Mesenchymal stem cell (in vitro differentiated cells and primary cell): Measurements from ENCODE around the gene SNAPIN.

Experiments
- DNase-seq: peaks from one replicate; pipeline ENCODE4 v3.0.0-alpha.2; 2013
- H2AFZ ChIP-seq: one replicate; pipeline ENCODE4 v1.6.1; 2013; ENCODE audit warnings: low read depth, mild to moderate bottlenecking, control low read depth, inconsistent platforms, low read length, moderate library complexity
- H2AK5ac ChIP-seq: 2 replicates; pipeline ENCODE4 v1.6.1; 2013; ENCODE audit warnings: low read length, moderate library complexity, mild to moderate bottlenecking, inconsistent platforms; ENCODE audit not compliant: severe bottlenecking
- H2BK120ac ChIP-seq: one replicate; pipeline ENCODE4 v1.6.1; 2013; ENCODE audit warnings: low read depth, mild to moderate bottlenecking, inconsistent platforms, low read length, moderate library complexity
- H2BK12ac ChIP-seq, 2 experiments: one replicate each; pipeline ENCODE4 v1.6.1; 2013; ENCODE audit warnings: inconsistent platforms in 2 of 2, low read length in 2 of 2, mild to moderate bottlenecking in 2 of 2, moderate library complexity in 2 of 2, control low read depth in 1 of 2
- H2BK15ac ChIP-seq: one replicate; pipeline ENCODE4 v1.6.1; 2013; ENCODE audit warnings: mild to moderate bottlenecking, low read depth, inconsistent platforms; ENCODE audit not compliant: poor library complexity, severe bottlenecking
- H2BK5ac ChIP-seq: 2 replicates; pipeline ENCODE4 v1.6.1; 2013; ENCODE audit warnings: low read depth, mild to moderate bottlenecking, low read length, control low read depth, inconsistent platforms; ENCODE audit not compliant: poor library complexity, severe bottlenecking
- H3K14ac ChIP-seq, 2 experiments: one replicate each; pipeline ENCODE4 v1.6.1; 2013; ENCODE audit warnings: inconsistent platforms in 2 of 2, low read length in 2 of 2, control low read depth in 1 of 2, mild to moderate bottlenecking in 1 of 2, moderate library complexity in 1 of 2
- H3K18ac ChIP-seq, 2 experiments: one replicate each; pipeline ENCODE4 v1.6.1; 2013; ENCODE audit warnings: inconsistent platforms in 2 of 2, low read length in 2 of 2, control low read depth in 1 of 2, low read depth in 1 of 2, mild to moderate bottlenecking in 1 of 2
- H3K23ac ChIP-seq, 2 experiments: one replicate each; pipeline ENCODE4 v1.6.1; 2013; ENCODE audit warnings: inconsistent platforms in 2 of 2, low read length in 2 of 2, mild to moderate bottlenecking in 2 of 2, moderate library complexity in 2 of 2, control low read depth in 1 of 2
- H3K27ac ChIP-seq: 2 replicates; pipeline ENCODE4 v1.5.1; 2013; ENCODE audit warnings: mild to moderate bottlenecking, moderate library complexity, low read length, control low read depth, inconsistent platforms; ENCODE audit not compliant: poor library complexity, severe bottlenecking
- H3K27me3 ChIP-seq, 2 experiments: 2 replicates each; pipeline versions ENCODE4 v1.6.1 to v1.7.0; 2013; ENCODE audit warnings: low read length in 2 of 2, mild to moderate bottlenecking in 2 of 2, moderate library complexity in 2 of 2, control low read depth in 1 of 2, inconsistent platforms in 1 of 2; ENCODE audit not compliant: control insufficient read depth in 1 of 2, insufficient read depth in 1 of 2
- H3K36me3 ChIP-seq, 2 experiments: 2 replicates each; pipeline versions ENCODE4 v1.6.1 to v1.7.0; 2013; ENCODE audit warnings: low read length in 2 of 2, control low read depth in 1 of 2, inconsistent platforms in 1 of 2, low read depth in 1 of 2, mild to moderate bottlenecking in 1 of 2; ENCODE audit not compliant: insufficient read depth in 2 of 2, control insufficient read depth in 1 of 2
- H3K4ac ChIP-seq, 2 experiments: one replicate each; pipeline ENCODE4 v1.6.1; 2013; ENCODE audit warnings: inconsistent platforms in 2 of 2, low read length in 2 of 2, mild to moderate bottlenecking in 2 of 2, moderate library complexity in 2 of 2, control low read depth in 1 of 2, low read depth in 1 of 2
- H3K4me1 ChIP-seq: 2 replicates; pipeline ENCODE4 v1.6.1; 2013; ENCODE audit warnings: low read depth, low read length, control low read depth; ENCODE audit not compliant: control insufficient read depth, insufficient read depth
- H3K4me2 ChIP-seq: 2 replicates; pipeline ENCODE4 v1.6.1; 2013; ENCODE audit warnings: low read length, mild to moderate bottlenecking, inconsistent platforms; ENCODE audit not compliant: poor library complexity, severe bottlenecking
- H3K4me3 ChIP-seq, 2 experiments: 2 replicates each; pipeline versions ENCODE4 v1.5.1 to v1.7.0; 2013; ENCODE audit warnings: low read length in 2 of 2, mild to moderate bottlenecking in 2 of 2, control low read depth in 1 of 2, low read depth in 1 of 2; ENCODE audit not compliant: insufficient read depth in 1 of 2
- H3K79me1 ChIP-seq: replicated peaks from 2 replicates; pipeline ENCODE4 v1.6.1; 2013; ENCODE audit warnings: mild to moderate bottlenecking, control low read depth, low read length, inconsistent platforms; ENCODE audit not compliant: poor library complexity, severe bottlenecking
- H3K9ac ChIP-seq: 2 replicates; pipeline ENCODE4 v1.7.0; 2013; ENCODE audit warnings: mild to moderate bottlenecking, low read length, moderate library complexity
- H3K9me3 ChIP-seq: 2 replicates; pipeline ENCODE4 v1.7.0; 2013; ENCODE audit warnings: mild to moderate bottlenecking, low read length; ENCODE audit not compliant: control insufficient read depth
- H4K8ac ChIP-seq: one replicate; pipeline ENCODE4 v1.6.1; 2013; ENCODE audit warnings: inconsistent platforms, mild to moderate bottlenecking, low read length, moderate library complexity
- H4K91ac ChIP-seq: one replicate; pipeline ENCODE4 v1.6.1; 2013; ENCODE audit warnings: mild to moderate bottlenecking, low read length, inconsistent platforms
- WGBS: methylation state at CpG from one replicate; pipeline ENCODE4 v1.1.7; 2013; ENCODE audit warnings: mixed read lengths; 5-methylcytosine and 5-hydroxymethylcytosine counted together

SNAPIN gene

GRCh38 chr1:153610334-153610733 is 48.2 kb upstream of the SNAPIN start:
- Histone ChIP-seq H2AK5ac (peak overlapping the region; percentile 19), H3K4me1 (peaks cover 52% of the 10 kb centered on the region), H3K4me2 (peak overlapping the region; percentile 76), H3K14ac (no peak overlapping the region), H3K9ac (peak overlapping the region; percentile 87), H4K8ac (no peak overlapping the region), H2BK15ac (no peak overlapping the region), H3K18ac (peak overlapping the region in 1 of 2 experiments; percentile 28), H2BK5ac (no peak overlapping the region), H3K4ac (no peak overlapping the region), H2BK120ac (no peak overlapping the region), H3K9me3 (no peaks in the 10 kb centered on the region), H2AFZ (no peak overlapping the region), H3K4me3 (peak overlapping the region in 1 of 2 experiments; percentile 78), H3K27me3 (no peaks in the 10 kb centered on the region), H3K27ac (peak overlapping the region; percentile 93), H2BK12ac (no peak overlapping the region), H3K79me1 (peaks cover 14% of the 10 kb centered on the region), H3K36me3 (peaks cover 30 to 36% of the 10 kb centered on the region in 2 experiments), H3K23ac (no peak overlapping the region), H4K91ac (no peak overlapping the region)
- WGBS = 73% methylated on average over 3 of the region's 4 CpGs
- DNase-seq = no peak

GRCh38 chr1:153610811-153611301 is 47.6 kb upstream of the SNAPIN start:
- Histone ChIP-seq H3K18ac (peak overlapping the region in 1 of 2 experiments; percentile 28), H3K14ac (peak overlapping the region in 1 of 2 experiments; percentile 36), H4K91ac (no peak overlapping the region), H3K23ac (no peak overlapping the region), H3K79me1 (peaks cover 12% of the 10 kb centered on the region), H2AFZ (no peak overlapping the region), H2BK12ac (no peak overlapping the region), H3K27me3 (no peaks in the 10 kb centered on the region), H2BK120ac (no peak overlapping the region), H3K4me3 (peak overlapping the region in 1 of 2 experiments; percentile 98), H3K9ac (peak overlapping the region; percentile 98), H2BK15ac (no peak overlapping the region), H3K27ac (peak overlapping the region; percentile 95), H2BK5ac (no peak overlapping the region), H3K4me1 (peaks cover 52% of the 10 kb centered on the region), H3K36me3 (peaks cover 27 to 30% of the 10 kb centered on the region in 2 experiments), H3K9me3 (no peaks in the 10 kb centered on the region), H3K4me2 (peak overlapping the region; percentile 76), H3K4ac (no peak overlapping the region), H4K8ac (no peak overlapping the region), H2AK5ac (no peak overlapping the region)
- WGBS = 82% methylated on average over 6 of the region's 7 CpGs
- no peak for DNase-seq

- peak overlapping the region; percentile 48 for H2AK5ac ChIP-seq
- H3K4me3 ChIP-seq = peak overlapping the region; percentile 67 to 98
- H2AFZ ChIP-seq = no peak overlapping the region
- no peak overlapping the region for H3K4ac ChIP-seq
- no peak overlapping the region for H4K8ac ChIP-seq
- peak overlapping the region; percentile 95 for H3K27ac ChIP-seq
- H2BK15ac ChIP-seq = no peak overlapping the region
- no peaks in the 10 kb centered on the region for H3K9me3 ChIP-seq
- peaks cover 54% of the 10 kb centered on the region for H3K4me1 ChIP-seq
- WGBS = 95% methylated on average over 1 of the region's 1 CpG
- no peak overlapping the region for H3K23ac ChIP-seq
- H2BK12ac ChIP-seq = no peak overlapping the region
- no peak overlapping the region for H3K14ac ChIP-seq
- peaks cover 10% of the 10 kb centered on the region for H3K79me1 ChIP-seq
- peak overlapping the region; percentile 76 for H3K4me2 ChIP-seq
- H3K36me3 ChIP-seq = peaks cover 22 to 25% of the 10 kb centered on the region in 2 experiments
- H3K27me3 ChIP-seq = no peaks in the 10 kb centered on the region
- peak overlapping the region; percentile 98 for H3K9ac ChIP-seq
- H2BK120ac ChIP-seq = no peak overlapping the region
- DNase-seq = no peak
- no peak overlapping the region for H3K18ac ChIP-seq
- H2BK5ac ChIP-seq = peak overlapping the region; percentile 51
- no peak overlapping the region for H4K91ac ChIP-seq
Observed at GRCh38 chr1:153611356-153611755, 47.1 kb upstream of the SNAPIN start.

GRCh38 chr1:153612111-153612754 is 46.3 kb upstream of the SNAPIN start:
- peak overlapping the region; percentile 93 for H2BK5ac ChIP-seq

More at GRCh38 chr1:153612111-153612754, 46.3 kb upstream of the SNAPIN start:
- no peak for DNase-seq
- peak overlapping the region; percentile 81 for H2BK120ac ChIP-seq
- peak overlapping the region; percentile 66 for H4K91ac ChIP-seq
- peak overlapping the region; percentile 98 for H2AK5ac ChIP-seq
- no peak overlapping the region for H3K23ac ChIP-seq
- no peak overlapping the region for H2AFZ ChIP-seq
- H2BK15ac ChIP-seq = peak overlapping the region; percentile 73
- peak overlapping the region; percentile 63 to 83 for H3K4ac ChIP-seq
- H3K27ac ChIP-seq = peak overlapping the region; percentile 95
- no peak overlapping the region for H3K14ac ChIP-seq
- peak overlapping the region; percentile 76 for H3K4me2 ChIP-seq
- H3K4me1 ChIP-seq = peaks cover 54% of the 10 kb centered on the region
- H3K79me1 ChIP-seq = peaks cover 4% of the 10 kb centered on the region
- H3K4me3 ChIP-seq = peak overlapping the region; percentile 67 to 98
- peak overlapping the region; percentile 0 to 1 for H2BK12ac ChIP-seq
- H3K27me3 ChIP-seq = no peaks in the 10 kb centered on the region
- peak overlapping the region; percentile 24 to 80 for H3K18ac ChIP-seq
- H4K8ac ChIP-seq = peak overlapping the region; percentile 65
- peak overlapping the region; percentile 98 for H3K9ac ChIP-seq
- 77% methylated on average over 11 of the region's 11 CpGs for WGBS
- H3K9me3 ChIP-seq = no peaks in the 10 kb centered on the region
- peaks cover 13 to 17% of the 10 kb centered on the region in 2 experiments for H3K36me3 ChIP-seq
